ENCODE measurements around the gene PRUNE2.
"Not testable (repeated sequence)": the region's sequence is repeated elsewhere in the genome, so short reads cannot be mapped to it uniquely, and the experiment has no call there.

PRUNE2 gene

GRCh38 chr9:76787677-76788076, 118.2 kb downstream of the PRUNE2 start:
- no peak for DNase-seq

- DNase-seq = no peak
These were observed 120.4 kb downstream of the PRUNE2 start for GRCh38 chr9:76785501-76785900.

GRCh38 chr9:76784881-76785280, 121.0 kb downstream of the PRUNE2 start:
- no peak for DNase-seq

GRCh38 chr9:76772686-76773445, 133.0 kb downstream of the PRUNE2 start:
- no peak for DNase-seq

- DNase-seq = no peak
These were observed 139.8 kb downstream of the PRUNE2 start for GRCh38 chr9:76766126-76766525.

GRCh38 chr9:76764138-76764537, 141.8 kb downstream of the PRUNE2 start, which contains the start of gene PCA3:
PCA3 (plus strand) TSS chr9:76764438.
- no peak for DNase-seq

GRCh38 chr9:76761448-76761847, 144.5 kb downstream of the PRUNE2 start:
- DNase-seq = no peak

- DNase-seq = no peak
These were observed 146.2 kb downstream of the PRUNE2 start for GRCh38 chr9:76759732-76760131.

GRCh38 chr9:76758476-76758875, 147.4 kb downstream of the PRUNE2 start:
- DNase-seq = no peak

- DNase-seq = no peak
These were observed 148.8 kb downstream of the PRUNE2 start for GRCh38 chr9:76756941-76757673.

GRCh38 chr9:76756268-76756640, 149.7 kb downstream of the PRUNE2 start:
- DNase-seq = no peak

GRCh38 chr9:76751001-76751400, 154.9 kb downstream of the PRUNE2 start:
- DNase-seq = no peak

- no peak for DNase-seq
These were observed 161.6 kb downstream of the PRUNE2 start for GRCh38 chr9:76744336-76744735.

- DNase-seq = no peak
These were observed 162.0 kb downstream of the PRUNE2 start for GRCh38 chr9:76743931-76744330.

- DNase-seq = not testable (repeated sequence)
These were observed 163.0 kb downstream of the PRUNE2 start for GRCh38 chr9:76742890-76743289.

GRCh38 chr9:76741524-76741923, 164.4 kb downstream of the PRUNE2 start:
- no peak for DNase-seq

- no peak for DNase-seq
These were observed 167.5 kb downstream of the PRUNE2 start for GRCh38 chr9:76738402-76738801.

GRCh38 chr9:76737154-76737902, 168.6 kb downstream of the PRUNE2 start:
- DNase-seq = no peak

- DNase-seq = no peak
These were observed 171.2 kb downstream of the PRUNE2 start for GRCh38 chr9:76734716-76735115.

- no peak for DNase-seq
These were observed 172.8 kb downstream of the PRUNE2 start for GRCh38 chr9:76733096-76733495.

- DNase-seq = no peak
These were observed 173.5 kb downstream of the PRUNE2 start for GRCh38 chr9:76732341-76732958.

- no peak for DNase-seq
These were observed 175.1 kb downstream of the PRUNE2 start for GRCh38 chr9:76730801-76731200.
